Upper lobe of left lung (tissue), 4 donors: Measurements from ENCODE around the gene VDR.

Experiments used
- CTCF ChIP-seq, 6 experiments: fragments of 450-650 bp in 4 of 6; fragments of 200-600 bp in 2 of 6; sonication (generic) in 2 of 6; IDR thresholded peaks; one replicate each; pipeline ENCODE4 v1.5.1; 2016 to 2019; ENCODE audit warnings: antibody characterized with exemption in 6 of 6
- POLR2A ChIP-seq, 4 donors: fragments of 450-650 bp; IDR thresholded peaks; one replicate each; pipeline ENCODE4 v1.5.1; 2016 to 2017; ENCODE audit warnings: antibody characterized with exemption in 4 of 4, mild to moderate bottlenecking in 2 of 4
- POLR2AphosphoS5 ChIP-seq, 2 donors: sonication (generic); formaldehyde crosslinking; IDR thresholded peaks; one replicate each; pipeline ENCODE4 v1.5.1; 2017; ENCODE audit warnings: antibody characterized with exemption in 2 of 2

DNA sequence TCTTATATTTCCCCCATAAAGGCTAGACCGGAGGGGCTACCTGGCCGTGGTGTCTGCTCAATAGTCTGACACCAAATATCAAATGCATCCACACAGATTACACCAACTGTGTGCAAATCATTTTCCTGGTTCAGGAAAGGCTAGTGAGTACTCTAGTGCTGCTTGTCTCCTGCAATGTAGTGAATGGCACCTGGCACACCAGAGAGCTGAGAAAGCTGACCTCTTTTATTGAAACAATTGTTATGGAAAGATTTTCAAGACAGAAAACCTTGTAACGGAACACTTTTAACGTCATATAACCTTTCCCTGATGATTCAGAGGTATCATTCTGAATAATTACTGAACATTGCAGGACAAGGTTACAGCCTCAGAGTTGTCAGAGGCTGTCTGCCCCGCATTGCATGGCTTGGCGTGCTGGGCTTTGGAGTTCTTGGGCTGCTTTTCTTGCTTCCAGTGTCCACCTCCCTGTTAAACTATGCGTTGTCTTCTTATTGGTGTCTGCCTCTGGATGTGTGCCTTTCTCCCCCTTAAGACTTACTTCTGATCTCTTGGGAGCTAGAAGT lies 44.4 kb downstream of the VDR start:
- TF ChIP-seq CTCF (IDR thresholded peaks at IDR 0.05) (no peak), POLR2AphosphoS5 (IDR thresholded peaks at IDR 0.05) (no peak), POLR2A (IDR thresholded peaks at IDR 0.05) (no peak)
